HEK293 (cell line): ENCODE measurements around the gene TSPAN17.
A peak's percentile ranks its signal among the peaks of the same experiment; 100 is the strongest.

ENCODE experiments used
- SP3 ChIP-seq: fragments of 450-650 bp; formaldehyde crosslinking; IDR thresholded peaks from 2 replicates; pipeline ENCODE4 v1.5.1; 2016; ENCODE audit warnings: missing biosample characterization, missing genetic modification characterization
- ZBTB17 ChIP-seq: fragments of 450-650 bp; formaldehyde crosslinking; IDR thresholded peaks from 2 replicates; pipeline ENCODE4 v1.5.1; 2016; ENCODE audit warnings: missing biosample characterization, missing genetic modification characterization
- ZBTB21 ChIP-seq: fragments of 450-650 bp; formaldehyde crosslinking; IDR thresholded peaks from 2 replicates; pipeline ENCODE4 v1.5.1; 2017; ENCODE audit warnings: missing biosample characterization, missing genetic modification characterization
- ZFP41 ChIP-seq: fragments of 450-650 bp; formaldehyde crosslinking; IDR thresholded peaks from 2 replicates; pipeline ENCODE4 v1.5.1; 2016; ENCODE audit warnings: missing biosample characterization, missing genetic modification characterization, borderline replicate concordance
- ZNF335 ChIP-seq: fragments of 450-650 bp; formaldehyde crosslinking; conservative IDR thresholded peaks from 2 replicates; pipeline ENCODE4 v1.5.1; 2016; ENCODE audit warnings: missing biosample characterization, missing genetic modification characterization
- ZNF670 ChIP-seq: fragments of 450-650 bp; formaldehyde crosslinking; IDR thresholded peaks from 2 replicates; pipeline ENCODE4 v1.5.1; 2016; ENCODE audit warnings: missing biosample characterization, missing genetic modification characterization, low read depth
- TF ChIP-seq, protein P1 (sequence below): fragments of 450-650 bp; formaldehyde crosslinking; IDR thresholded peaks from 2 replicates; pipeline ENCODE4 v1.5.1; 2016; ENCODE audit warnings: missing biosample characterization, missing genetic modification characterization, low read depth
- TF ChIP-seq, protein P2 (sequence below): fragments of 450-650 bp; formaldehyde crosslinking; IDR thresholded peaks from 2 replicates; pipeline ENCODE4 v1.5.1; 2016; ENCODE audit warnings: missing biosample characterization, missing genetic modification characterization
- TF ChIP-seq, protein P3 (sequence below): fragments of 450-650 bp; formaldehyde crosslinking; IDR thresholded peaks from 2 replicates; pipeline ENCODE4 v1.5.1; 2016; ENCODE audit warnings: missing biosample characterization, missing genetic modification characterization
- TF ChIP-seq, protein P4 (sequence below): fragments of 450-650 bp; formaldehyde crosslinking; IDR thresholded peaks from 2 replicates; pipeline ENCODE4 v1.5.1; 2016; ENCODE audit warnings: missing biosample characterization, missing genetic modification characterization
- TF ChIP-seq, protein P5 (sequence below): fragments of 450-650 bp; formaldehyde crosslinking; IDR thresholded peaks from 2 replicates; pipeline ENCODE4 v1.5.1; 2016; ENCODE audit warnings: missing biosample characterization, missing genetic modification characterization, borderline replicate concordance
- TF ChIP-seq, protein P6 (sequence below): fragments of 450-650 bp; formaldehyde crosslinking; IDR thresholded peaks from 2 replicates; pipeline ENCODE4 v1.5.1; 2016; ENCODE audit warnings: missing biosample characterization, missing genetic modification characterization

DNA sequence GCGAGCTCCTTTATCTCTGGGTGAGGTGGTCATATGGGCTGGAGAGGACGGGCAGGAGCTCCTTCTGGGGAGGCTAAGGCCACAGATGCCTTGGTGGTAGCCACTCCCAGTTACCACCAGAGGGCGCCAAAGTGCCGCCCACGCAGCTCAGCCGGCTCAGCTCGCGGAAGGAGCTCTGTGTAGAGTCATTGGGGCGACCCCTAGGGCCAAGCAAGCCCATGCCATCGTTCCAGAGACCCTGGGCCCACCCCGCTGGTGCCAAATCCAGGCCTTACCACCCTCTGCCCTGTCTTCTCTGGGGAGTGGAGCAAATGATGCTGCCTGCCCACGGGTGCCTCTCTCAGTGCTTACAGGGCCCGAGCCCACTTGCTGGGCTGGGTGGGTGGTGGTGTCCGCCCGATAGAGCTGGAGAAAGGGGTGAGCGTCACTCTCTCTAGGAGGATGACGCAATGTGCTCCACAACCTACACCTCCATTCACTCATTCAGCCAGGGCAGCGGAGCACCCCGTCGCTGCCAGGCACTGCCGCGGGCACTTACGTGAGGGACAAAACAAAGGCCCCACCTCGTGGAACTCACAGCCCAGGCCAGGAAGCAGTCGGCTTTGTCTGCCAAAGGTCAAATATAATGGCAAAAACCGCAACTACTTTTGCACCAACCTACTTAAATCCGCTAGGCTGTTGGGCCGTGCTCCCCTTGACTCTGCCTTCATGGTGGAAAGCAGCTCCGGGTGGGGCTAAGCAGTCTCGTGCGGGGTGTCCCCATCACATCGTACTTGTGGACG lies 13.8 kb downstream of the TSPAN17 start:
- TF ChIP-seq ZFP41 (tag by site-specific recombination) (no peak), ZBTB17 (tag by site-specific recombination) (no peak), ZBTB21 (tag by site-specific recombination) (no peak), ZNF335 (tag by site-specific recombination) (peak; percentile 38; the same call in 1 of the 2 replicates), SP3 (no peak), ZNF670 (no peak)
- TF ChIP-seq, protein P1, sequence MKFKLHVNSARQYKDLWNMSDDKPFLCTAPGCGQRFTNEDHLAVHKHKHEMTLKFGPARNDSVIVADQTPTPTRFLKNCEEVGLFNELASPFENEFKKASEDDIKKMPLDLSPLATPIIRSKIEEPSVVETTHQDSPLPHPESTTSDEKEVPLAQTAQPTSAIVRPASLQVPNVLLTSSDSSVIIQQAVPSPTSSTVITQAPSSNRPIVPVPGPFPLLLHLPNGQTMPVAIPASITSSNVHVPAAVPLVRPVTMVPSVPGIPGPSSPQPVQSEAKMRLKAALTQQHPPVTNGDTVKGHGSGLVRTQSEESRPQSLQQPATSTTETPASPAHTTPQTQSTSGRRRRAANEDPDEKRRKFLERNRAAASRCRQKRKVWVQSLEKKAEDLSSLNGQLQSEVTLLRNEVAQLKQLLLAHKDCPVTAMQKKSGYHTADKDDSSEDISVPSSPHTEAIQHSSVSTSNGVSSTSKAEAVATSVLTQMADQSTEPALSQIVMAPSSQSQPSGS (tag by site-specific recombination) = no peak
- TF ChIP-seq, protein P2, sequence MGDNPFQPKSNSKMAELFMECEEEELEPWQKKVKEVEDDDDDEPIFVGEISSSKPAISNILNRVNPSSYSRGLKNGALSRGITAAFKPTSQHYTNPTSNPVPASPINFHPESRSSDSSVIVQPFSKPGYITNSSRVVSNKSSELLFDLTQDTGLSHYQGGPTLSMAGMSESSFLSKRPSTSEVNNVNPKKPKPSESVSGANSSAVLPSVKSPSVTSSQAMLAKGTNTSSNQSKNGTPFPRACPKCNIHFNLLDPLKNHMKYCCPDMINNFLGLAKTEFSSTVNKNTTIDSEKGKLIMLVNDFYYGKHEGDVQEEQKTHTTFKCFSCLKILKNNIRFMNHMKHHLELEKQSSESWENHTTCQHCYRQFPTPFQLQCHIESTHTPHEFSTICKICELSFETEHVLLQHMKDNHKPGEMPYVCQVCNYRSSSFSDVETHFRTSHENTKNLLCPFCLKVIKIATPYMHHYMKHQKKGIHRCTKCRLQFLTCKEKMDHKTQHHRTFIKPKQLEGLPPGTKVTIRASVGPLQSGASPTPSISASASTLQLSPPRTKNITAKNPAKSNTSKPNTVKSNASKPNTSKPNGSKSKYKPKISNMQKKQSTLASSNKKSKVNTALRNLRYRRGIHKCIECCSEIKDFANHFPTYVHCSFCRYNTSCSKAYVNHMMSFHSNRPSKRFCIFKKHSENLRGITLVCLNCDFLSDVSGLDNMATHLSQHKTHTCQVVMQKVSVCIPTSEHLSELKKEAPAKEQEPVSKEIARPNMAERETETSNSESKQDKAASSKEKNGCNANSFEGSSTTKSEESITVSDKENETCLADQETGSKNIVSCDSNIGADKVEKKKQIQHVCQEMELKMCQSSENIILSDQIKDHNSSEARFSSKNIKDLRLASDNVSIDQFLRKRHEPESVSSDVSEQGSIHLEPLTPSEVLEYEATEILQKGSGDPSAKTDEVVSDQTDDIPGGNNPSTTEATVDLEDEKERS (tag by site-specific recombination) = no peak
- TF ChIP-seq, protein P3, sequence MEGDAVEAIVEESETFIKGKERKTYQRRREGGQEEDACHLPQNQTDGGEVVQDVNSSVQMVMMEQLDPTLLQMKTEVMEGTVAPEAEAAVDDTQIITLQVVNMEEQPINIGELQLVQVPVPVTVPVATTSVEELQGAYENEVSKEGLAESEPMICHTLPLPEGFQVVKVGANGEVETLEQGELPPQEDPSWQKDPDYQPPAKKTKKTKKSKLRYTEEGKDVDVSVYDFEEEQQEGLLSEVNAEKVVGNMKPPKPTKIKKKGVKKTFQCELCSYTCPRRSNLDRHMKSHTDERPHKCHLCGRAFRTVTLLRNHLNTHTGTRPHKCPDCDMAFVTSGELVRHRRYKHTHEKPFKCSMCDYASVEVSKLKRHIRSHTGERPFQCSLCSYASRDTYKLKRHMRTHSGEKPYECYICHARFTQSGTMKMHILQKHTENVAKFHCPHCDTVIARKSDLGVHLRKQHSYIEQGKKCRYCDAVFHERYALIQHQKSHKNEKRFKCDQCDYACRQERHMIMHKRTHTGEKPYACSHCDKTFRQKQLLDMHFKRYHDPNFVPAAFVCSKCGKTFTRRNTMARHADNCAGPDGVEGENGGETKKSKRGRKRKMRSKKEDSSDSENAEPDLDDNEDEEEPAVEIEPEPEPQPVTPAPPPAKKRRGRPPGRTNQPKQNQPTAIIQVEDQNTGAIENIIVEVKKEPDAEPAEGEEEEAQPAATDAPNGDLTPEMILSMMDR (tag by site-specific recombination) = peak; percentile 97
- TF ChIP-seq, protein P4, sequence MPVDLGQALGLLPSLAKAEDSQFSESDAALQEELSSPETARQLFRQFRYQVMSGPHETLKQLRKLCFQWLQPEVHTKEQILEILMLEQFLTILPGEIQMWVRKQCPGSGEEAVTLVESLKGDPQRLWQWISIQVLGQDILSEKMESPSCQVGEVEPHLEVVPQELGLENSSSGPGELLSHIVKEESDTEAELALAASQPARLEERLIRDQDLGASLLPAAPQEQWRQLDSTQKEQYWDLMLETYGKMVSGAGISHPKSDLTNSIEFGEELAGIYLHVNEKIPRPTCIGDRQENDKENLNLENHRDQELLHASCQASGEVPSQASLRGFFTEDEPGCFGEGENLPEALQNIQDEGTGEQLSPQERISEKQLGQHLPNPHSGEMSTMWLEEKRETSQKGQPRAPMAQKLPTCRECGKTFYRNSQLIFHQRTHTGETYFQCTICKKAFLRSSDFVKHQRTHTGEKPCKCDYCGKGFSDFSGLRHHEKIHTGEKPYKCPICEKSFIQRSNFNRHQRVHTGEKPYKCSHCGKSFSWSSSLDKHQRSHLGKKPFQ (tag by site-specific recombination) = no peak
- TF ChIP-seq, protein P5, sequence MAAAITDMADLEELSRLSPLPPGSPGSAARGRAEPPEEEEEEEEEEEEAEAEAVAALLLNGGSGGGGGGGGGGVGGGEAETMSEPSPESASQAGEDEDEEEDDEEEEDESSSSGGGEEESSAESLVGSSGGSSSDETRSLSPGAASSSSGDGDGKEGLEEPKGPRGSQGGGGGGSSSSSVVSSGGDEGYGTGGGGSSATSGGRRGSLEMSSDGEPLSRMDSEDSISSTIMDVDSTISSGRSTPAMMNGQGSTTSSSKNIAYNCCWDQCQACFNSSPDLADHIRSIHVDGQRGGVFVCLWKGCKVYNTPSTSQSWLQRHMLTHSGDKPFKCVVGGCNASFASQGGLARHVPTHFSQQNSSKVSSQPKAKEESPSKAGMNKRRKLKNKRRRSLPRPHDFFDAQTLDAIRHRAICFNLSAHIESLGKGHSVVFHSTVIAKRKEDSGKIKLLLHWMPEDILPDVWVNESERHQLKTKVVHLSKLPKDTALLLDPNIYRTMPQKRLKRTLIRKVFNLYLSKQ = no peak
- TF ChIP-seq, protein P6, sequence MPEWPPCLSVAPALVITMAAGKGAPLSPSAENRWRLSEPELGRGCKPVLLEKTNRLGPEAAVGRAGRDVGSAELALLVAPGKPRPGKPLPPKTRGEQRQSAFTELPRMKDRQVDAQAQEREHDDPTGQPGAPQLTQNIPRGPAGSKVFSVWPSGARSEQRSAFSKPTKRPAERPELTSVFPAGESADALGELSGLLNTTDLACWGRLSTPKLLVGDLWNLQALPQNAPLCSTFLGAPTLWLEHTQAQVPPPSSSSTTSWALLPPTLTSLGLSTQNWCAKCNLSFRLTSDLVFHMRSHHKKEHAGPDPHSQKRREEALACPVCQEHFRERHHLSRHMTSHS (tag by site-specific recombination) = no peak
